NOMO-1 treated with dmso at 0.1 percent for 144 hours (cell line): ENCODE results near the gene PLCL2.

Experiments
- DNase-seq: peaks from one replicate; lab custom pipeline; 2025; ENCODE audit not compliant: unreplicated experiment; lab: John Stamatoyannopoulos, UW

The PLCL2 gene

DNA sequence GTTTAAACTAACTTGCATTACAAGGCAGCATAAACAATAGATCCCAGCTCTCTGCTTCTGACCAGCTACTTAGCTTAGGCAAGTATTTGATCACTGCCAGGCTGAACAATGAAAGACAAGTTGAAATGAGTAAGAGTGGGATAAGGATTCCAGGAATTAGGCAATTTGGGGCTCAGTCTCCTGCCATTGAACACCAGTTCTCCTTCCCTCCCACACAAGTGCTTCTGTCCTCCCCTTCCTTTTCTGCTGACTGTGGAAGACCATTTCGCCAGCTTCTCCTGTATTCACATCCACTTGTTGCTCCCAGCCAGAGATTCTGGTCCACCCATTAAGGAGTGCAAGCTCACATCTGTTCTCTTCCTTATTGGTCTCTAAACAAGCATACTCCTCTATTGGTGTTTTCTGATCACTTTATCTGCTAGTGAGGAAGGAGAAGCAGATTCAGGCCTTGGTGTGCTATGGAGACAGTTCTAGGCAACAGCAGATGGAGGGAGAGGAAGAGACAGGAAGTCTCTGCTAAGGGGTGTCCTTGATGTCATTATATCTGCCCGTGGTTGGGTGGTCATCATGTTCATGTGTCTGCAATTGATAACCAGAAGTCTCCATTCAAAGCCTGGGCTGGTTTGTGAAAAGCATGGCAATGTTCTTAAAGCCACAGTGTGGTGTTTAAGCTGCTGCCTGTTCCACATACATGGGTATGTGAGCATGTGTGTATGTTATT is 121.5 kb downstream of the PLCL2 start:
- no peak for DNase-seq

DNA sequence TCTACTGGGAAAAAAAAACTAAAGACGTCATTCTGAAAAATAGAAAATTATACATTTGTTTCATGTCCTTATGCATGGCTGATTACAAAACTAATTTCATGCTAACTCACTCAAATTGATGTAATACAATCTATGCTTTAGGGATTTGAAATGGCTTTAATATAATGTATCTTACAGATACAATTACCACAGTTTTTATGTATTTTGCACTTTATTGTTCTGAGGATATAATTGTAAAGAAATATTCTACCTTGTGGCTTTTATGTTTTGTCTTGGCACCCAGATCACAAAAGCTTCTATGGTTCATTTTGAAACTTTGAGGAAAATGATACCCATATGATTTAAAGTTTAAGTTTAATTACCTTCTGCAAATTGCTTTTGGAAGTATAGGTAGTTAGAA is 122.5 kb downstream of the PLCL2 start:
- DNase-seq, result no peak

GRCh38 chr3:17009826-17010225 is 125.1 kb downstream of the PLCL2 start:
- DNase-seq, result no peak

DNA sequence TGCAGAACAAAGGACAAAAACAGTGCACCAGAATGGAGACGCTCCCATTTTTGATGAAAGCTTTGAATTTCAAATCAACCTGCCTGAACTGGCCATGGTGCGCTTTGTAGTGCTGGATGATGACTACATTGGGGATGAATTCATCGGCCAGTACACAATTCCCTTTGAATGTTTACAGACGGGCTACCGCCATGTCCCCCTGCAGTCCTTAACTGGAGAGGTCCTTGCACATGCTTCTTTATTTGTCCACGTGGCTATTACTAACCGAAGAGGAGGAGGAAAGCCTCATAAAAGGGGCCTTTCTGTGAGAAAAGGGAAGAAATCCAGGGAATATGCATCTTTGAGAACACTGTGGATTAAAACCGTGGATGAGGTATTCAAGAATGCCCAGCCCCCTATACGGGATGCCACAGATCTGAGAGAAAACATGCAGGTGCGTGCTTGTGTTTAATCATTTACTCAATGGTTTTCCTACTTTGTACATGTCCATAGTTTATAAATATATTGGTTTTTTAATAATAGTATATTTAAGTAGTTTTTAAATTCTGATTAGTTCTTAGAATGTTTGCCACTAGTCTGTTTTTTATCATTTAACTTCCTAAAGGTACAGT is 127.1 kb downstream of the PLCL2 start:
- no peak for DNase-seq

DNA sequence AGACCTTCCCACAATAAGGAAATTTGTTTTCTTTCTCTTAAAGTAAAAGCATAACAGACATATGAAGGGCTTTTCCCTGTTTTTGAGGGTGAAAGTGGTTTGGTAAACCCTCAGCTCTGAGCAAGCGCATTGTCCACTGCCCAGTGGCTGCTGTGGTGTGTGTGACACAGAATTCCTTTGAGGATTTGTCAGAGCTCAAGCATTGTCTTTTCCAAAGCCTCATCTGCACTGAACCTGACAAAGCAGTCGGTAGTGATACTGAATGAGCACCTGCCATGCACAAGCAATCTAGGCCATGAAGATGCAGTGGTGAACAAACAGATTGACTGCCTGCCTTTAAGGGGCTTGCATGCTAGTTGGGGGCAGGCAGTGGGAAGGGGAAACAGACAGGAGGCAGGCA is 128.3 kb downstream of the PLCL2 start:
- no peak for DNase-seq

DNA sequence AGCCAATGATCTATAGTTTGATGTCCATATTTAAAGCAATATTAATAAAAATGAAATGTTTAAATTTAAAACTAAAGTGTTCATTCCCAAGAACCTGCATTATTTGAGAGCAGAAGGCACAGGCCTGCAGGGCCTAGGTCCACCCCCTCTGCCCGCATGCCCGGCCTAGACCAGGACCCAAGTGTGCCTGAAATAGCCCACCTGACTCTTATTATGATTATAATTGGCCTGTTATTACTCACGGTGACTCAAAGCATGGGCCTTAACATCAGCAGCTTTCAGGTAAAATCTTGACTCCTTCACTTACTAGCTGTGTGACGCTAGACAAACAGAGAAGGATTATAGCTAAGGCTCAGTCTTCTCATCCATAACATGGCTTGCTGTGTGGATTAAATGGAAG is 128.8 kb downstream of the PLCL2 start:
- no peak for DNase-seq

DNA sequence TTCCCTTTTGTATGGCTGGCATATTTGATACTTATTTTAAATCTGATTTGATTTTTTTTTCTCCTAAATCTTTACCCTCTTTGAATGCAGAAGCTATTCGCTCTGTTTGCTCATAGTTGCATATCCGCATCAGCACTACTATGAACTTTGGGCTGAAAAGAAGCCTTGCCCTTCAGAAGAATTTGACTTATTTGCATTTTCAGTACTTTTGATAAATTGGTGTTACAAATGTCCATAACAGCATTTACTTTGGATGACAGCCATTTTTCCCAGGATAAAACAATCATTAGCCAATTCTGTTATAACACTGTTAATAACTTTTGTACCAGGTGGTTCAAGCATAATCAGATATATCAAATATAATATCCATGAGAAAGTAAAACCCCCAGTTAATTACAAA is 129.5 kb downstream of the PLCL2 start:
- DNase-seq, result no peak

DNA sequence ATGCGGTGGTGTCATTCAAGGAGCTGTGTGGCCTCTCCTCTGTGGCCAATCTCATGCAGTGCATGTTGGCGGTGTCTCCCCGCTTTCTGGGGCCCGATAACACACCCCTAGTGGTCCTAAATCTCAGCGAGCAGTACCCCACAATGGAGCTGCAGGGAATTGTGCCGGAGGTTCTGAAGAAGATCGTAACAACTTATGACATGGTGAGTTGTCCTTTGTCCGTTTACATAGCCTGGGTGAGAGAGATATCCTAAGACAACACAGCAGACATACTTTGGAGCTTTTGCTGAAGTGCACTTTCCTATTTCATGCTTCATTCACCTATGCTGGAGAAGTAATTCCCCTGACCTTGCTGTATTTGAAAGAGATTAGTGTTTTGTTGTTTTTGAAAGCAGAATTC is 130.0 kb downstream of the PLCL2 start:
- no peak for DNase-seq

- no peak for DNase-seq
Measured at GRCh38 chr3:17021614-17022013, 136.9 kb downstream of the PLCL2 start.

GRCh38 chr3:17023006-17023664 is 138.4 kb downstream of the PLCL2 start:
- DNase-seq, result no peak

DNA sequence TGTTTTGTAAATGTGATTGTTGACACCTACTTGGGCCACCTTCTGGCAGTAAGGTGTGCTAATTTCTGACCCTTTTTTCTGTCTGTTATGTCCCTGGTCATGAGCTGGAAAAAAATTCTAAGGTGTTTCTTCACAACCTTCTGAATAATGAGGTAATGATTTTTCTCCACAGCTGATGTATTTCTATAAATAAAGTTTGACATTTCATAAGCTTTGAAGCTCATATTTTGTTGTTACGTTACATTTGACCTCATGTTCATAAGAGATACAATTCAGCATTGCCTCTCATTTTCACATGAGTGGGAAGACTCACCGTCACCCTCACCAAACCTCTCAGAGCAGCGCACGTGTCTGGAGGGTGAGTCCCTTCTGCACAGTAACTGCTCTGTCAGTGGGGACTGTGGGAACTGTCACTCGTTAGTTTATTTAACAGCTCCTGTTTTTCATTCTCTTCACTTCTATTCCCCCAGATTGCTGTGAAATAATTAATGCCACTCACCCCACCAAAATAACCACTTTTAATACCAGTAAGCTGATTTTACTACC is 140.9 kb downstream of the PLCL2 start:
- no peak for DNase-seq

DNA sequence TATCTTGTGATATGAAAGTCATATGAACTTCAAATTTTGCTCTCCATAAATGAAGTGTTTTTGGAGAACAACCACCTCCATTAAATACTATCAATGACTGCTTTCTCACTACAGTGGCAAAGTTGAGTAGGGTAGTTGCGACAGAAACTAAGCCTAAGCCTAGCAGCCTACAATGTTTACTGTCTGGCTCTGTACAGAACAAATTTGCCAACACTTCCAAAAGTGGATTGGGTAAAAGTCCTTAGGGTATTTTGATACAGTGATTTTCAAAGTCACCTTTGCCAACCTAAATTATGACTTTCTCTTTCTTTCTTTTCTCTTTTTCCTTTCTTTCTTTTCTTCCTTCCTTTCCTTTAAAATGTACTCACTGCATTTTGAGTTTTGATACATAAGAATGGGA is 142.6 kb downstream of the PLCL2 start:
- no peak for DNase-seq

DNA sequence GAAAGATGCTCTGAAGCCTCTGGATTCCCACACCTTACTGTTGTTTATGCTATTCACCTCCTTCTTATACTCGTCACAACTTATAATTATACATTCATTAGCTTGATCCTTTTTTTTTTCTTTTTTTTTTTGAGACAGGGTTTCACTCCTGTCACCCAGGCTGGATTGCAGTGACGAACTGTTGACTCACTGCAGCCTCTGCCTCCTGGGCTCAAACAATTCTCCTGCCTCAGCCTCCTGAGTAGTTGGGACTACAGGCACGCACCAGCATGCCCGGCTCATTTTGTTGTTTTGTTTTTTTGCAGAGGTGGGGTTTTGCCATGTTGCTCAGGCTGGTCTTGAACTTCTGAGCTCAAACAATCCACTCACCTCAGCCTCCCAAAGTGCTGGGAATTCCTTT is 143.6 kb downstream of the PLCL2 start:
- no peak for DNase-seq

- no peak for DNase-seq
Measured at GRCh38 chr3:17030438-17030837, 145.7 kb downstream of the PLCL2 start.

GRCh38 chr3:17030956-17031652 is 146.3 kb downstream of the PLCL2 start:
- no peak for DNase-seq

- DNase-seq, result no peak
Measured at GRCh38 chr3:17032407-17033034, 147.8 kb downstream of the PLCL2 start.

DNA sequence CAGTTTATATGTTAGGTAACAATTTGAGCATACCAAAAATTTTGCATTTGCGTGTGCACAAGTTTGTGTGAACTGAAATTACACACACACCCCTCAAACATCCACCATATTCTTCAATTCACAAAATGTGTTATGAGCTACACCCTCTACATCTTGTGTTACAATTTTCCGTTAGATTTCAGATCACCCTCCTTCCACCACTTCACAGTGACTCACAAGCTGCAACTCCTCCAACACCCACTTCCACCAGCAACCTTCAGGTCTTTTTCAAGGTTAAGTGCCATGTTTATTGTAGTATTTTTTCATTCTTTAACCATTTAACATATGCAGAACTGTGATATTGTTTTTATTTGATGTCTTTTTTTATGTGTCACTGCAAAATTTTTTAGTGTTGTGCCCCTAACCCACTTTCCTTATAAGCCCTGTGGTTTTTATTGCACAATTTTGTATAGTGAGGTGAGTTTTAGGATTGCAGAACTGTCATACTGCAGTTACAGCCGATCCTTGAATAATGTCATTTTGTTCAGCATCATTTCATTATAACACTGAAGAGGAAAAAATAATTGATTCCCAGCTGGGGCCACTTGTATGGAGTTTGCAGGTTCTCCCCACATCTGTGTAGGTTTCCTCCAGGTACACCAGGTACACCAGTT is 148.9 kb downstream of the PLCL2 start:
- no peak for DNase-seq

DNA sequence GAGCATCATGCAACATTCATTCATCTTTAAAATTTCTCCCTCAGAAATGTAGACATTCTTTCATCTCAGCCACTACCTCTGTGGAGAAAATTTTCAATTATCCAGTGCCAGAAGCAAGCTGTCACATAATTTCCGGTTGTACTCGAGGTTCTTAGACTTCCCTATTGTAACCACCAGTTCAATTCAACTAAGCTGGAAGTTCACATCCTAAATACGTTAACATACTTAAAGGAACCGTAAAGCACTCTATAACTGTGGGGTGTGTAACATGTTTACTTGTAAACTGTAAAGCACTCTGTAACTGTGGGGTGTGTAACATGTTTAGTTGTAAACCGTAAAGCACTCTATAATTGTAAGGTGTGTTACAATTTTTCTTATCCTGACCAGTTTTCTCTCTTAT is 150.3 kb downstream of the PLCL2 start:
- DNase-seq, result no peak

GRCh38 chr3:17035966-17036365 is 151.2 kb downstream of the PLCL2 start:
- no peak for DNase-seq

- DNase-seq, result no peak
Measured at GRCh38 chr3:17038141-17038540, 153.4 kb downstream of the PLCL2 start.
